Cortex of kidney (tissue), 1 donor: ENCODE measurements around the gene MYH15.

ENCODE experiments used
- DNase-seq: peaks from one replicate; lab custom pipeline; 2025; lab: John Stamatoyannopoulos, UW

The MYH15 gene

GRCh38 chr3:108334701-108335100 lies 175.7 kb downstream of the MYH15 start:
- no peak for DNase-seq

- no peak for DNase-seq
Measured at GRCh38 chr3:108333961-108334360, 176.4 kb downstream of the MYH15 start.

- DNase-seq: no peak
Measured at GRCh38 chr3:108331792-108332191, 178.6 kb downstream of the MYH15 start.
